ENCODE data around the gene OBSL1.

DNA sequence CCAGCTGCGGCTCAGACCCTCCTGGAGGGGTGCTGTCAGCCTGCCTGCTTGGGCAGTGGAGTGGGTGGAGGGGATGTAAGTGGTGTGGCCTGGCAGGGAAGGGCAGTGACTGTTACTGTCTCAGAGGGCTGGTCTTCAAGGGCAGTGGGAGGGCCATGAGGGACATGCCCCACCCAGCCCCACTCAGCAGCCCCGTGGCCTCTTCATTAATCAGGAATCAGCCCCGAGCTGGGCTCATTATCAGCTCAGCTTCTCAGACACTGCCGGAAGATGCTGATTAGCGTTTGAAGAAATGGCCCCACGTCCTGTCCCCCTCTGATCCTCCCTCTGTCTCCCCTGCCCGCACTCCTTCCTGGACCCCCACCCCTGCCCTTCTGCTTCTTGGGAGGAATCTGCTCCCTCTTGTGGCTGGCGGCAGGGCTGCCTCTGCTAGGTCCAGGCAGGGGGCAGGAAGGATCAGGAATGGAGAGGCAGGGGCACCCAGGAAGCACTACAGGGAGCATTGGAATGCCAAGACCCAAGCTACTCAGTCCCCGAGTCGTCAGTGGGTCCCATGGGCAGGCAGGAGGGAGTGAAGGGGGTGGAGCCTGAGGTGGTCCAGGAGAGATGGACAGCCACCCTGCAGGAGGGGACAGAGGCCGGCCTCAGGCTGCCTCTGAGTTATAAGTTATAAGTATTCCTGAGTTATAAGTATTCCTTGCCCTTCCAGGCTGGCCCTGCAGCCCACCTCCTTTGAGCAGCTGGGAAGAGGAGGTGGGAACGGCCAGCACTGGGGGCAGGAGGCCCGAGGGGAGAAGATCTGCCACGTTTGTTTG, 50.1 kb downstream of the OBSL1 start:
- TF ChIP-seq, protein P1, sequence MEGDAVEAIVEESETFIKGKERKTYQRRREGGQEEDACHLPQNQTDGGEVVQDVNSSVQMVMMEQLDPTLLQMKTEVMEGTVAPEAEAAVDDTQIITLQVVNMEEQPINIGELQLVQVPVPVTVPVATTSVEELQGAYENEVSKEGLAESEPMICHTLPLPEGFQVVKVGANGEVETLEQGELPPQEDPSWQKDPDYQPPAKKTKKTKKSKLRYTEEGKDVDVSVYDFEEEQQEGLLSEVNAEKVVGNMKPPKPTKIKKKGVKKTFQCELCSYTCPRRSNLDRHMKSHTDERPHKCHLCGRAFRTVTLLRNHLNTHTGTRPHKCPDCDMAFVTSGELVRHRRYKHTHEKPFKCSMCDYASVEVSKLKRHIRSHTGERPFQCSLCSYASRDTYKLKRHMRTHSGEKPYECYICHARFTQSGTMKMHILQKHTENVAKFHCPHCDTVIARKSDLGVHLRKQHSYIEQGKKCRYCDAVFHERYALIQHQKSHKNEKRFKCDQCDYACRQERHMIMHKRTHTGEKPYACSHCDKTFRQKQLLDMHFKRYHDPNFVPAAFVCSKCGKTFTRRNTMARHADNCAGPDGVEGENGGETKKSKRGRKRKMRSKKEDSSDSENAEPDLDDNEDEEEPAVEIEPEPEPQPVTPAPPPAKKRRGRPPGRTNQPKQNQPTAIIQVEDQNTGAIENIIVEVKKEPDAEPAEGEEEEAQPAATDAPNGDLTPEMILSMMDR (IDR thresholded peaks at IDR 0.05): peak; percentile 88
- TF ChIP-seq POLR2AphosphoS5 (IDR thresholded peaks at IDR 0.05; ENCODE audit: low read depth, low read length) (no peak), SIN3A (IDR thresholded peaks at IDR 0.05; ENCODE audit: borderline replicate concordance, insufficient read depth, low read depth, low read length) (no peak), TCF7L2 (IDR thresholded peaks at IDR 0.05; ENCODE audit: low read depth, low read length) (no peak)

All from Panc1 (cell line).